Nephron (organoid): ENCODE measurements around the gene TFF3.

Experiments used
- H3K27ac Mint-ChIP-seq, 3 experiments: 2 replicates each; pipeline ENCODE4 v1.8.0; 2020; ENCODE audit warnings: mixed read lengths in 3 of 3, mild to moderate bottlenecking in 2 of 3, moderate library complexity in 1 of 3
- H3K27me3 Mint-ChIP-seq: 2 replicates; pipeline ENCODE4 v1.8.0; 2021; ENCODE audit warnings: low read depth, mild to moderate bottlenecking, moderate library complexity, mixed read lengths
- H3K36me3 Mint-ChIP-seq: 2 replicates; pipeline ENCODE4 v1.8.0; 2020; ENCODE audit warnings: low read depth, mixed read lengths
- H3K4me1 Mint-ChIP-seq: 2 replicates; pipeline ENCODE4 v1.8.0; 2020; ENCODE audit warnings: mixed read lengths
- H3K4me3 Mint-ChIP-seq, 3 experiments: 2 replicates each; pipeline ENCODE4 v1.8.0; 2020; ENCODE audit warnings: mild to moderate bottlenecking in 3 of 3, mixed read lengths in 3 of 3, moderate library complexity in 2 of 3
- H3K9me3 Mint-ChIP-seq: 2 replicates; pipeline ENCODE4 v1.8.0; 2020; ENCODE audit warnings: mixed read lengths
- CTCF ChIP-seq, 3 experiments: fragments of 200-600 bp; sonication (generic); IDR thresholded peaks; one replicate each; pipeline ENCODE4 v1.5.0; 2021; ENCODE audit warnings: antibody characterized with exemption in 3 of 3; ENCODE audit not compliant: unreplicated experiment in 3 of 3

The TFF3 gene

DNA sequence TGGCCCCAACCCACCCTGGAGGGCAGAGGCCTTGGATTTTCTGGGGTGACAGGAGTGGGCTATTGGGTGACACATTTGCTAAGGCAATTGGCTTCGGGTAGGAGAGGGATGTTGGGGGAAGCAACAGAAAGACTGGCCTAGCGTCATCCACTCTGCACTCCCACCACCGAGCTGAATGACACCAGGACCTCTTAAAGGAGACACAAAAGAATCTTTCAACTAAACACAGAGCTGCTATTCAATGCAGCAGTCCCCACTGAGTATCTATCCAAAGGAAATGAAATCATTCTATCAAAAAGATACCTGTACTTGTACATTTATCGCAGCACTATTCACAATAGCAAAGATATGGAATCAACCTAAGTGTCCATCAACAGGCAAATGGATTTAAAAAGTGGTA lies 29.4 kb upstream of the TFF3 start:
- no peaks in the 10 kb centered on the region for H3K36me3 Mint-ChIP-seq
- peaks cover 6% of the 10 kb centered on the region for H3K4me1 Mint-ChIP-seq
- H3K27ac Mint-ChIP-seq = no peak overlapping the region
- no peaks in the 10 kb centered on the region for H3K9me3 Mint-ChIP-seq
- TF ChIP-seq CTCF (IDR thresholded peaks at IDR 0.05; ENCODE audit: unreplicated experiment in 3 of 3) = no peak
- no peak overlapping the region for H3K4me3 Mint-ChIP-seq
- H3K27me3 Mint-ChIP-seq = peaks cover 13% of the 10 kb centered on the region

- no peak overlapping the region for H3K27ac Mint-ChIP-seq
- no peaks in the 10 kb centered on the region for H3K9me3 Mint-ChIP-seq
- TF ChIP-seq CTCF (IDR thresholded peaks at IDR 0.05; ENCODE audit: unreplicated experiment in 3 of 3) = no peak
- peaks cover 14% of the 10 kb centered on the region for H3K27me3 Mint-ChIP-seq
- no peaks in the 10 kb centered on the region for H3K36me3 Mint-ChIP-seq
- no peak overlapping the region for H3K4me3 Mint-ChIP-seq
- H3K4me1 Mint-ChIP-seq = peaks cover 6% of the 10 kb centered on the region
Observed at GRCh38 chr21:42343963-42344510, 28.8 kb upstream of the TFF3 start.

DNA sequence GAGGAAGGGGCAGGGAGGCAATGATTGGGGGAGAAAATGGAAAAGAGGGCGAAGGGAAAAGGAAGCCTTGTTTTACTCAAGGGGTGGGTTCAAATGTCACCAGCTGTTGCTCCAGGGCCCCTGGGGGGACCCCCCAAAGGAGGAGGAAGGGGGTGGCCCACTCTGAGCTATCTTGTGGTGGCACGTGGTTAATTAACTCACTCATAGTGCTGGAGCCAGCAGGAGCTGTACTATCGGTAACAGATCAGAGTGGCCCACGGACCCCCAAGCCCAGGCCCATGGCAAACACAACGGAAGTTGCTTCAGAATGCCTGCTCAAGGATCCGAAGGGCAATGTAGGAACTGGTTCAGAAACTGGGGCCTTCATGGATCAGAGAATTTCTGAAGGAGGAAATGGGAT lies 28.3 kb upstream of the TFF3 start:
- no peaks in the 10 kb centered on the region for H3K36me3 Mint-ChIP-seq
- peaks cover 9% of the 10 kb centered on the region for H3K4me1 Mint-ChIP-seq
- H3K27ac Mint-ChIP-seq = no peak overlapping the region
- H3K27me3 Mint-ChIP-seq = peaks cover 14% of the 10 kb centered on the region
- TF ChIP-seq CTCF (IDR thresholded peaks at IDR 0.05; ENCODE audit: unreplicated experiment in 3 of 3) = no peak
- no peak overlapping the region for H3K4me3 Mint-ChIP-seq
- no peaks in the 10 kb centered on the region for H3K9me3 Mint-ChIP-seq

- peaks cover 15% of the 10 kb centered on the region for H3K27me3 Mint-ChIP-seq
- H3K4me3 Mint-ChIP-seq = no peak overlapping the region
- H3K36me3 Mint-ChIP-seq = no peaks in the 10 kb centered on the region
- H3K9me3 Mint-ChIP-seq = no peaks in the 10 kb centered on the region
- H3K27ac Mint-ChIP-seq = no peak overlapping the region
- H3K4me1 Mint-ChIP-seq = peaks cover 14% of the 10 kb centered on the region
- TF ChIP-seq CTCF (IDR thresholded peaks at IDR 0.05; ENCODE audit: unreplicated experiment in 3 of 3) = no peak
Observed at GRCh38 chr21:42343101-42343500, 27.9 kb upstream of the TFF3 start.

GRCh38 chr21:42341776-42342542 lies 26.8 kb upstream of the TFF3 start:
- TF ChIP-seq CTCF (IDR thresholded peaks at IDR 0.05; ENCODE audit: unreplicated experiment in 3 of 3) = no peak
- H3K27ac Mint-ChIP-seq = no peak overlapping the region

More at GRCh38 chr21:42341776-42342542, 26.8 kb upstream of the TFF3 start:
- Mint-ChIP-seq H3K4me1 (peaks cover 20% of the 10 kb centered on the region), H3K36me3 (no peaks in the 10 kb centered on the region), H3K4me3 (no peak overlapping the region), H3K9me3 (no peaks in the 10 kb centered on the region), H3K27me3 (peaks cover 22% of the 10 kb centered on the region)
